Mammary microvascular endothelial cell (primary cell): ENCODE results near the gene GABRA1. TPM values are rescaled to one million over a fixed set of nuclear protein-coding genes. Genes with fewer than 3 reads are reported as not detected.

Experiments
- total RNA-seq: library from RNA; depleted of rRNA; stranded (reverse); fragments of >200 nt; gene quantifications from 2 replicates; pipeline ENCODE4 v1.2.3, GENCODE V29; 2015

The GABRA1 gene
- not detected in 2 replicates for total RNA-seq

GRCh38 chr5:161847941-161848391, at the start of gene GABRA1:
Gene GABRA1, plus strand, starts transcription at chr5:161848120. Its CDS starts 2,691 bp downstream, at chr5:161850811.

Other genes with a start within 250 kb of the GABRA1 start
- not detected in 2 replicates for gene GABRA6, start 162.4 kb upstream of the GABRA1 start, total RNA-seq
- gene GABRG2, start 219.7 kb downstream of the GABRA1 start, total RNA-seq = not detected in 2 replicates